HUES64 (cell line): ENCODE results near the gene ANKRD18A.
"Not testable (repeated sequence)": the region's sequence is repeated elsewhere in the genome, so short reads cannot be mapped to it uniquely, and the experiment has no call there.

ENCODE experiments used
- H3K27ac ChIP-seq: 2 replicates; pipeline ENCODE4 v1.7.0; 2013; ENCODE audit warnings: low read depth, low read length, inconsistent platforms
- H3K27me3 ChIP-seq: 2 replicates; pipeline ENCODE4 v1.6.1; 2013; ENCODE audit warnings: mild to moderate bottlenecking, low read length; ENCODE audit not compliant: insufficient read depth
- H3K36me3 ChIP-seq: 2 replicates; pipeline ENCODE4 v1.6.1; 2013; ENCODE audit warnings: mild to moderate bottlenecking, low read length; ENCODE audit not compliant: insufficient read depth
- H3K4me1 ChIP-seq: 2 replicates; pipeline ENCODE4 v1.6.1; 2013; ENCODE audit warnings: mild to moderate bottlenecking, low read length, moderate library complexity; ENCODE audit not compliant: insufficient read depth
- H3K4me3 ChIP-seq: 2 replicates; pipeline ENCODE4 v1.5.1; 2013; ENCODE audit warnings: mild to moderate bottlenecking, low read length, moderate library complexity
- H3K9ac ChIP-seq: 2 replicates; pipeline ENCODE4 v1.6.1; 2013; ENCODE audit warnings: mild to moderate bottlenecking, low read depth, low read length
- H3K9me3 ChIP-seq: 2 replicates; pipeline ENCODE4 v1.6.1; 2013; ENCODE audit warnings: low read depth, low read length; ENCODE audit not compliant: insufficient read depth
- WGBS: fragments of 150-250, 120-280 bp; methylation state at CpG from one replicate; pipeline ENCODE4 v1.1.7; 2013; ENCODE audit warnings: missing lambda C conversion rate; 5-methylcytosine and 5-hydroxymethylcytosine counted together

ANKRD18A gene

DNA sequence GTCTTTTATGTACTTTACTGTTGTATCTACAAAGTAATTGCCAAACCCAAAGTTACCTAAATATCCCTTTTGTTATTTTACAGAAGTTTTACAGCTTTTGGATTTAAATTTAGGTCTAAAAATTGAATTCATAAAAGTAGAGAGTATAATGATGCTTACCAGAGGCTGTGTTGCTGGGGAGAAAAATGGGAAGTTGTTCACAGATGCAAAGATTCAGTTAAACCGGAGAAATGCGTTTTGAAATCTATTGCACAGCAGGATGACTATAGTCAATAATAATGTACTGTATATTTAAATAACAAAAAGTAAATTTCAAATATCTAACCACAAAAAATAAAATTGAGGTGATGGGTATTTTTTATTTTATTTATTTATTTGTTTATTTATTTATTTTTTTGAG, 2.6 kb upstream of the ANKRD18A start:
- Histone ChIP-seq H3K4me1 (peaks cover 8% of the 10 kb centered on the region), H3K9ac (no peak overlapping the region), H3K27ac (no peak overlapping the region), H3K9me3 (peaks cover 12% of the 10 kb centered on the region), H3K36me3 (no peaks in the 10 kb centered on the region), H3K4me3 (peak overlapping the region; percentile 69), H3K27me3 (peaks cover 54% of the 10 kb centered on the region)
- no CpG with 5 or more reads among the region's 2 CpGs for WGBS

GRCh38 chr9:38622288-38622674, 1.9 kb upstream of the ANKRD18A start:
- Histone ChIP-seq H3K4me1 (peaks cover 8% of the 10 kb centered on the region), H3K27me3 (peaks cover 55% of the 10 kb centered on the region), H3K9ac (no peak overlapping the region), H3K4me3 (peak overlapping the region; percentile 69), H3K27ac (no peak overlapping the region), H3K9me3 (peaks cover 12% of the 10 kb centered on the region), H3K36me3 (no peaks in the 10 kb centered on the region)
- WGBS, result 1% methylated on average over 28 of the region's 30 CpGs

- Histone ChIP-seq H3K27ac (no peak overlapping the region), H3K4me1 (peaks cover 8% of the 10 kb centered on the region), H3K9ac (peak overlapping the region; percentile 76), H3K27me3 (peaks cover 55% of the 10 kb centered on the region), H3K4me3 (peak overlapping the region; percentile 69), H3K9me3 (peaks cover 12% of the 10 kb centered on the region), H3K36me3 (no peaks in the 10 kb centered on the region)
- WGBS, result 2% methylated on average over 67 of the region's 67 CpGs
These were observed 1.3 kb upstream of the ANKRD18A start for GRCh38 chr9:38621434-38622287.

GRCh38 chr9:38619556-38620447, 594 bp downstream of the ANKRD18A start:
- WGBS, result 2% methylated on average over 53 of the region's 58 CpGs
- Histone ChIP-seq H3K9me3 (peaks cover 12% of the 10 kb centered on the region), H3K4me1 (peaks cover 8% of the 10 kb centered on the region), H3K9ac (peak overlapping the region; percentile 70), H3K27ac (no peak overlapping the region), H3K27me3 (peaks cover 55% of the 10 kb centered on the region), H3K36me3 (no peaks in the 10 kb centered on the region), H3K4me3 (peak overlapping the region; percentile 69)

DNA sequence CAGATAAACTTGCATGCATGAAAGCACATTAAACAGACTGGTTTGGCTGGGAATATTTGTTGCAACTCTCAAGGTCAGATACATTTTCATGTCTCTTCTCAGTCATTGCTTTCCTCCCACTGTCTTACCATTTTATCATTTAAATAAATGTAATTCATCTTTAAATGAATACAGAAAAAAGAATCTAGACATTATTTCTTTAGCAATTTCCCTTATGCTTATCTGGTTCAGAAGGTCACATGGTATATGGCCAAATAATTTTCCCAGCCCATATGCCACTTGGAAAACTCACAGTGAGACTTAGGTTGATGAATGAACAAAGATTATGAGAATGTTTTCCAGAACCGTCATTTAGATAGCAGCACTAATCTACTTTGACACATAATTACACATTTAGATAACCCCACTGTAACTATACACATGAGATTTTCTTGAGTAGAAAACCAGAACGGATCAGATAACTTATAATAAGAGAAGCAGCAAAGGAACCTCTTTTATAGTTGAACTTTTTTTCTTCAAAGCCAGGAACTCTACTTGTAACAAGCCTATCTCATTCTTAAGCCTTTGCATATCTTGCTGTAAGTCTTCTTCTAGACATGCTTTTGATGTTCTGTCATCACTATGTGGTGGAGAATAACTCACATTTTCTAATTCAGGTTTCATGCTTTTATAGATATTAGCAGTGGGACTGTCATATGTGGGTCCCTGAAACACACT, 22.2 kb downstream of the ANKRD18A start:
- not testable (repeated sequence) for H3K9me3 ChIP-seq, H3K4me3 ChIP-seq, H3K27me3 ChIP-seq, H3K9ac ChIP-seq, H3K36me3 ChIP-seq, H3K27ac ChIP-seq, H3K4me1 ChIP-seq
- 100% methylated on average over 1 of the region's 2 CpGs for WGBS

- H3K27me3 ChIP-seq, H3K27ac ChIP-seq, H3K36me3 ChIP-seq, H3K4me3 ChIP-seq, H3K4me1 ChIP-seq, H3K9ac ChIP-seq, H3K9me3 ChIP-seq: not testable (repeated sequence)
- WGBS, result no CpG with 5 or more reads among the region's 3 CpGs
These were observed 25.3 kb downstream of the ANKRD18A start for GRCh38 chr9:38595117-38595516.

DNA sequence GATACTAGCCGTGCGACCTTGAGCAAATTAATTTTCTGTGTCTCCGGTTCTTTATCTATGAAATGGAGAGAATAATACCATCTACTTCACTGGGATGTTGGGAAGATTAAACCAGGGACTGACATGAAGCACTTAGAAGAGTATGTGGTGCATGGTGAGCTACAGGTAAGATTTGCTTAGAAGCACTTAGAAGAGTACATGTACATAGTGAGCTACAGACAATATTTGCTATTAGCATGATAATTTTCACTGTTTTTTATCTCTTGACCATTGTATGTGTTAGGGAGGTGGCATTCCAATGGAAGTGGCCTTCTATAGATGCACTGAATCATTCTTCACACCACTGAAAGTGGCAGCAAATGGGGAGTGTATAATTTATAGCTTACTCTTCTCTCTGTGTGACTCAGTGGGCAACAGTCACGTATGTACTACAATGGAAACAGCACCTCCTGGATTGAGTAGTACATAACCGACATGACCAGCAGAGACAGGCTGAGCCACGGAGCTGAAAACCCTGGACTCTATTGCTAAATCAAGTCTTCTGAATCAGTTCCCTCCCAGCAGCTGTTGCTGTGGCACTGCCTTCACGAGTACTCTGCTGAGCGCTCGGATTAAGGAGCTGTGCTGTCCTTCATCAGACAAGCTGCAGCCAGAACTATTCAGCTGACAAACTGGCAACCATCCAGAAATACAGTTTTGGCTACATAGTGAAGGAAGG, 28.9 kb downstream of the ANKRD18A start:
- WGBS, result 89% methylated on average over 5 of the region's 9 CpGs
- not testable (repeated sequence) for H3K4me3 ChIP-seq, H3K27me3 ChIP-seq, H3K9ac ChIP-seq, H3K9me3 ChIP-seq, H3K27ac ChIP-seq, H3K4me1 ChIP-seq, H3K36me3 ChIP-seq

- H3K9ac ChIP-seq, H3K27ac ChIP-seq, H3K36me3 ChIP-seq, H3K4me3 ChIP-seq, H3K27me3 ChIP-seq, H3K9me3 ChIP-seq, H3K4me1 ChIP-seq: not testable (repeated sequence)
- 66% methylated on average over 3 of the region's 3 CpGs for WGBS
These were observed 36.6 kb downstream of the ANKRD18A start for GRCh38 chr9:38583765-38584164.

DNA sequence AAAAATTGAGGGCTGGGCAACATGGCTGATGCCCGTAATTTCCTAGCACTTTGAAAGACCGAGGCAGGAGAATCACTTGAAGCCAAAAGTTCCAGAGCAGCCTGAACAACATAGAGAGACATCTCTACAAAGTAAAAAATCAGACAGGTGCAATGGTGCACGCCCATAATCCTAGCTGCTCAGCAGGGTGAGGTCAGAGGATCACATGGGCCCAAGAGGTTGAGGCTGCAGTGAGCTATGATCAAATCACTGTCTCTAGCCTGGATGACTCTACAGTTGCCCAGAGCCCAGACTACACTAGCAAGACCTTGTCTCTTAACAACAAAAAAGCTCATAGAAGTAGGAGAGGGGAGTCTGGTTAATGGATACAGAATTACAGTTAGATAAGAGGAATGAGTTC, 40.3 kb downstream of the ANKRD18A start:
- H3K9ac ChIP-seq, H3K4me3 ChIP-seq, H3K9me3 ChIP-seq, H3K4me1 ChIP-seq, H3K27me3 ChIP-seq, H3K36me3 ChIP-seq, H3K27ac ChIP-seq: not testable (repeated sequence)
- whole genome bisulfite sequencing, result 97% methylated on average over 3 of the region's 3 CpGs

- H3K9me3 ChIP-seq, H3K27ac ChIP-seq, H3K9ac ChIP-seq, H3K36me3 ChIP-seq, H3K4me3 ChIP-seq, H3K27me3 ChIP-seq, H3K4me1 ChIP-seq: not testable (repeated sequence)
- 89% methylated on average over 1 of the region's 1 CpG for WGBS
These were observed 44.2 kb downstream of the ANKRD18A start for GRCh38 chr9:38576181-38576580.
